Fibroblast of skin of abdomen (primary cell): Measurements from ENCODE around the gene FANCL.
"Not testable (repeated sequence)": the region's sequence is repeated elsewhere in the genome, so short reads cannot be mapped to it uniquely, and the experiment has no call there.

Experiments used
- DNase-seq: peaks from one replicate; pipeline ENCODE4 v3.0.0-alpha.2; 2013

FANCL gene

GRCh38 chr2:58204195-58204959 lies 36.7 kb downstream of the FANCL start:
- DNase-seq, result peak; percentile 29

GRCh38 chr2:58203018-58203417 lies 38.1 kb downstream of the FANCL start:
- no peak for DNase-seq

- no peak for DNase-seq
Measured at GRCh38 chr2:58202404-58202803, 38.7 kb downstream of the FANCL start.

GRCh38 chr2:58197894-58198293 lies 43.2 kb downstream of the FANCL start:
- DNase-seq, result no peak

GRCh38 chr2:58195662-58196061 lies 45.5 kb downstream of the FANCL start:
- DNase-seq, result peak; percentile 4

- DNase-seq, result no peak
Measured at GRCh38 chr2:58194458-58194857, 46.7 kb downstream of the FANCL start.

GRCh38 chr2:58187022-58187421 lies 54.1 kb downstream of the FANCL start:
- DNase-seq, result not testable (repeated sequence)

GRCh38 chr2:58186501-58186900 lies 54.6 kb downstream of the FANCL start:
- DNase-seq, result no peak

- no peak for DNase-seq
Measured at GRCh38 chr2:58182527-58182926, 58.6 kb downstream of the FANCL start.

- no peak for DNase-seq
Measured at GRCh38 chr2:58180635-58181034, 60.5 kb downstream of the FANCL start.

GRCh38 chr2:58180175-58180574 lies 61.0 kb downstream of the FANCL start:
- not testable (repeated sequence) for DNase-seq

GRCh38 chr2:58177187-58177586 lies 63.9 kb downstream of the FANCL start:
- DNase-seq, result not testable (repeated sequence)

- DNase-seq, result not testable (repeated sequence)
Measured at GRCh38 chr2:58171831-58172230, 69.3 kb downstream of the FANCL start.

- not testable (repeated sequence) for DNase-seq
Measured at GRCh38 chr2:58170334-58170933, 70.7 kb downstream of the FANCL start.

- DNase-seq, result peak; percentile 8
Measured at GRCh38 chr2:58169845-58170244, 71.3 kb downstream of the FANCL start.

GRCh38 chr2:58168130-58168529 lies 73.0 kb downstream of the FANCL start:
- DNase-seq, result not testable (repeated sequence)

- DNase-seq, result no peak
Measured at GRCh38 chr2:58163913-58164312, 77.2 kb downstream of the FANCL start.

- DNase-seq, result peak; percentile 37
Measured at GRCh38 chr2:58158481-58158880, 82.6 kb downstream of the FANCL start.

- DNase-seq, result no peak
Measured at GRCh38 chr2:58157754-58158153, 83.4 kb downstream of the FANCL start.

GRCh38 chr2:58156780-58157179 lies 84.3 kb downstream of the FANCL start:
- peak; percentile 92 for DNase-seq

- DNase-seq, result no peak
Measured at GRCh38 chr2:58155160-58155778, 85.9 kb downstream of the FANCL start.

- peak; percentile 57 for DNase-seq
Measured at GRCh38 chr2:58146707-58147106, 94.4 kb downstream of the FANCL start.

- DNase-seq, result not testable (repeated sequence)
Measured at GRCh38 chr2:58145769-58146168, 95.4 kb downstream of the FANCL start.
